Frontal cortex (tissue), 4 donors: ENCODE measurements around the gene LAMB4. TPM values are rescaled to one million over a fixed set of nuclear protein-coding genes. Genes with fewer than 3 reads are reported as not detected.

ENCODE experiments used
- DNase-seq, 2 donors: peaks; one replicate each; pipeline ENCODE4 v3.0.0; 2012; ENCODE audit warnings: low spot score in 2 of 2
- FAIRE-seq: peaks from 2 replicates; lab custom pipeline; 2012; peaks lifted over from hg19 to GRCh38; lab: Jason Lieb, UNC
- total RNA-seq: library from RNA; depleted of rRNA; stranded (reverse); fragments of >200 nt; gene quantifications from one replicate; pipeline ENCODE4 v1.2.3, GENCODE V29; 2014
- donor health status: control.
- donor health status: control.
- donor health status: control.

The LAMB4 gene
- total RNA-seq, 1 donor from 2014 or later, result 0.82 TPM

DNA sequence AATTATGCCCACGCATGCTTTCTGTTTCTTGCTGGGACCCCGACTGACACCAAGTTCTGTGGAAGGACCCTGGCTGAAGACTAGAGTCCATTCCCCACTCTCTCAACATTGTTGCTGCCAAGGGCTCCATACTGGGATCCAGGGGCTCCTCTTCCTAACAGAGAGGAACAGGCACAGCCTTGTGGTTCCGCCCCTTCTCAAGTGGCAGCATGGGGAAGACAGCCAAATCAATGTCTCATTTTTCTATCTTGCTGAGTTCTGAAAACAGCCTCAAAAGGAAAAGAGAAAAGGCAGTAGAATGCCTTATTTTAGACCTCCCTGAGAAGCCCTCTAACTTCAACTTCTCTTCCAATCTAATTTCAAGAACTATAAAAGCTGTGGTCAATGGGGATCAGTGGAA, 103.5 kb downstream of the LAMB4 start:
- DNase-seq, result no peak
- FAIRE-seq, result no peak

DNA sequence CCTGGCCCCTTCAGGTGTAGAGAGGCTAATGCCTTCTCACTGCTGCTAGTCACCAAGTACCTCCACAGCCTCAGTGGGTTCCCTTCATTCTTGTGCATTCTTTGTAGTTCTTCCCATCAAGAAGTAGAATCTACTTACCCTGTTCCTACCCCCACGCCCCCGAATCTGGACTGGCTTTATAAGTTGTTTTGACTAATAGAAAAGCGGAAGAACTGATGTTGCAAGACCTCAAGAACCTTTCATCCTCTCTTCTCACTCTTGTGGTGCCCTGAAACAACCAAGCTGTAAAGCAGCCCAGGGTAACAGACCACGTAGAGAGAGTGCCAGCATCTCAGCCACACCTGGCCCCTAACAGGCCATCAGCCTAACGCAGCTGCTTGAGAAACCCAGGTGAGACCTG, 104.0 kb downstream of the LAMB4 start:
- DNase-seq (no peak), FAIRE-seq (no peak)

DNA sequence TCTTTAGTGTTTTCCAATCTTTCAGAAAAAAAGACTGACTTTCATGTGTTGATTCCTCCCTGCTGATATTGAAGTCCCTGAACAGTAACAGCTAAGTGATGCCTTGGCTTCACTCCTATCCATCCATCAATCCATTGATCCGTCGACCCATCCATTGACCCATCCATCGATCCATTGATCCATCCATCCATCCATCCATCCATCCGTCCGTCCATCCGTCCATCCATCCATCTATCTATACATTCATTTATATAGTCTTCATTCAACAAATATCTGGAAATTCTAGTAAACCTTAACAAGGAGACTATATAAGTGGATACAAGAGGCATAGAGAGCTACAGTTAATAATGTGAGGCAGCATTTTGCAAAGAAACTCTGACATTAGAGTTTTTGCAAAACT, 105.6 kb downstream of the LAMB4 start:
- FAIRE-seq (no peak), DNase-seq (no peak)

DNA sequence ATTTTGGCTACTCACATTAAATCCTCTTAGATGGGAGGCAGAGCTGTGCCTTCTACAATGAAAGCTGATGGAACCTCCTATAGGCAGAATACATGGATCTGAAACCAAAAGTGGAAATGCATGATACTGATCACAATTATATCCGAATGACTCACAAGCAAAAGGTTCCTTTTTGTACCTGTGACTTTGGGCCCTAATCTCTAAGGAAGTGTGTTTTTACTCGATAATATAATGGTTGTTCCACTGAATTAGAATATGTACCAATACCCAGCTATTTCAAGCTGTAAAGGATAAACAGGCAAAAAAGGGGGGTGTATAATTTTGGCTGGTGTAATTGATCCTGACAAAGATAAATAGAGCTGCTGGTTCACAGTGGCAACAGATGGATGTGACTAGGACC, 109.6 kb downstream of the LAMB4 start:
- FAIRE-seq, result no peak
- DNase-seq, result no peak

DNA sequence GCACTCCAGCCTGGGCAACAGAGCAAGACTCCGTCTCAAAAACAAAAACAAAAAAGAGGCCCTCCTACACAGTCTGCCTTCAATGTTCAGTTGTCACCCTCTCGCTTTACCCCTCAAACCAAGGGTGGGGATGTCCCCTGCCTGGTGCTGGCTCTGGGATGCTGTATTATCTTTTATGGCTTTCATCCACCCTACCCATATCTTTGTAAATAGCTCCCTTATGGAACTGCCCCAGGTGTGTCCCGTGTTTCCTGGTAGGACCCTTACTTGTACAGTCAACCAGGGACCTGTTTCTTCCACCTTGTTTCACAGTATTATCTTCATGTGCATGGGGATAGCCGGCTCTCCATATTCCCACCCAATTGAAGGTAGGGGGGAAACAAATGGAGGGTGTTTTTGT, 111.5 kb downstream of the LAMB4 start:
- DNase-seq, result no peak
- FAIRE-seq, result no peak

DNA sequence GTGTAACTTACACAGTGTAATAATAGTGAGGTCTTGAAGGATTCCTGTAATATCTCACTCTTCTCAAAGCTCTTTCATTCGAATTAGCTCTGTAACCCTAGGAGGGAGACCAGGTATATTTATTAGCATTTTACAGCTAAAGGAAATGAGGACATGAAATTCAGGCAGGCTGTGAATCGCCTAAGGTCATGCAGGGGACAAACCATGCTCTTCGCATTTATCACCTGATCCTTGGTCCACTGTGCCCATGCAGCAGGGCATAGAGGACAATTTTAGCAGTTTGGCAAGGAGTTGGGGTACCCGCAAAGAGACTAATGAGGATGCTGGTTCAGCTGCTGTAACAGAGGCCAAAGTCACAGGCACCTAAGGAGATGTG, 112.4 kb downstream of the LAMB4 start:
- DNase-seq (no peak), FAIRE-seq (no peak)

DNA sequence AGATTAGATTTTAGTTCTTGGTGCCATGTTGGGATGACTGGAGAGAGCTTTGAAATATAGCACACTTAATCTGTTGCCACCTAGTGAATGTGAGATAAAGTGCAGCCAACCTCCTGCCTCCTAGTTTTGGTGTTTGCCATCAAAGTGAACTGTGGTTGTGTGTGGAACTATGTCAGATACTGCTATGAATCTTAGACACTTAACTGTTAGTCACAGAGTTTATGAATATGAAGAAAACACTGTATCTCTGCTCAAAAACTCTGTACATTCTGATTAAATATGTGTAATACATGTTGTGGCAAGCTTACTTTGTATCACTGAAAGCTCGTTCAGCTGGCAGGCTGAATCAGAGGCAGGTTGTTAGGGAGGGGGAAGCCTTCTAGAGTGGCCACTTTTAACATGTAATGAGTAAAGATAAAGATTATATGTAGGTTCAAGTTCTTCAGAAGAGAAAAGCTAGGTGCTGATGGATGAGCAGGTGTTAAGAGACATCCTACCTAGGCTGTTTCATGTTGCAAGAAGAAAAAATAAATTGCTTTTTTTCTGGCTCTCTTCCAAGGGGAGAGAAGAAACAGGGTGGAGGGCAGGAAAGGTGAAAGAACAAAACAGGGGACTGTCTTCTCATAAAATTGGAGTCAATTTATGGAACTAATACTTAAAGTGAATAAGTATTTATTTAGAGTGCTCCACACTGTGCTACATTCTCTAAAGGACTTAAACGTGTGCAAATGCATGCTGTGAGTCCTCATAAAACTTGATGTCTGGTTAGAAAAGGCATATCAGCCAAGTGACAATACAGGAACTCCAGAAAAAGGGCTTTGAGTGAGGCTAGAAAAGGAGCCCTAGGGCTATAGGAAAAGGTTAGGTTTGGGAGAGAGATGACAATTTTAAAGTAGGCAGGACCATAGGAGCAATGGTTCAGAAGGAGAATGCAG, 113.1 kb downstream of the LAMB4 start:
- FAIRE-seq (no peak), DNase-seq (no peak)

DNA sequence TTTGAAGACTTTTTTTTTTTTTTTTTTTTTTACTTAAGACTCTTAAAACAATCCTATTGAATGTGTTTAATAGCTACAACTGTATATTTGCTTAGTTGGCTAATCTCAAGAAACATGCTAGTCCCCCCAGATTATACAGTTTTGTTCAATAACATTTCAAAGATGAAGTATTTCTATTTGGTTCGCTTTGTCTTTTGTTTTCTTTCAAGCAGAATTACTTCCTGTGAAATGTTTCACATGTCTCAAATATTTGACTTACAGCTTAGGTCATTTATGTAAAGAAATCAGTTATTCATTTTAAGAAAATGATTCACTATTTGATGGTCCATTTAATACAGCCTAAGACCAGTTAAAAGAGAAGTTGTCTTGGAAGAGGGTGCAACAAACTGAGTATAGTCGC, 114.4 kb downstream of the LAMB4 start:
- DNase-seq (no peak), FAIRE-seq (no peak)

DNA sequence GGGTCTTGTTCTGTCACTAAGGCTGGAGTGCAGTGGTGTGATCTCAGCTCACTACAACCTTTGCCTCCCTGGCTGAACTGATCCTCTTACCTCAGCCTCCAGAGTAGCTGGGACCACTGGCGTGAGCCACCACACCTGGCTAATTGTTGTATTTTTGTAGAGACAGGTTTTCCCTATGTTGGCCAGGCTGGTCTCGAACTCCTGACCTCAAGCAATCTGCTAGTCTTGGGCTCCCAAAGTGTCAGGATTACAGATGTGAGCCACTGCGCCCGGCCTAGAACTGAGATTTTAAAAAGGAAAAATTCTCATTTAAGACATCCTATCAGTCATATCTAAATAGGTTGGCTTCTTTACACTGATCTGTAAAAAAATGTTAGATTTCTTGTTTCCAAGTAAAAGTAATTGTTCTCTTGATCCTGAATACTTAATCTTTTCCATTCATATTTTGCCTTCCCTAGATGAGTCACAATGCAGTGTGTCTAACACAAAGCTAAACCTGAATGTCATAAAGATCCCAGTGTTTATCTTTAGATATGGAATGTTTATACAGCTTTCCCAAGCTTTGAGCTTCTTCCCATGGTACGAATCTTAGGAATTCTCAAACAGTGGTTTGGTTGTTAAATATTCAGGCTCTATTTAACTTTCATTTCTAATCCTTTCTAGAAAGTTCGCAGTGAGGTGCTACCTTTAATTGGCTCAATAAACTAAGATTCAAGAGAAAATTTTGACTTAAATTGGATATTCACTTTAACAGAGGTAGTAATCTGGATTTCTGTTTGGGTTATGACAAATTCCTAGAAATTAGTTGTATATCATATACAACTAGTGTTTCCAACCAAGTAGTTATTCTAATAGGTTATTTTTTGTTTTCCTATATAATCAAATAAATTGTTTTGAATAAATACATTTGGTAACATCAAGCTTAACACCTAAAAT, 115.1 kb downstream of the LAMB4 start:
- FAIRE-seq, result no peak
- DNase-seq, result no peak

DNA sequence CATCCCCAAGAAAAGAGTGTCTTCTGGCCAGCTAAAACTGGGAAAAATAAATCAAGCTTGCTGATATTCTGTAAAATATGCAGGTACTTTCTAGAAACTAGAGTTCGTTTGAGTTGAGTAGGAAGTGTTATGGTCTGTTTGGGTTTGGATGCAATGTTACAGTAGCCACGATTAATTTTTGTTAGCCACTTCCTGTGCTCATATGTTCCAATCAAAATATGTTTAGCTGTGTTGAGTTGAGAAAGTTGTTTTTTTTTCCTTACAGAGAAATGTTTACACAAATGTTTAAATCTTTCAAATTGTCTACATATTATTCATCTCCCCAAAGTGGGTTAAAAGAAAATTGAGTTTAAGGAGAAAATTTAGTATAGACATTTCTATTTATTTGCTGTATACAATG, 115.9 kb downstream of the LAMB4 start:
- DNase-seq (no peak), FAIRE-seq (no peak)

DNA sequence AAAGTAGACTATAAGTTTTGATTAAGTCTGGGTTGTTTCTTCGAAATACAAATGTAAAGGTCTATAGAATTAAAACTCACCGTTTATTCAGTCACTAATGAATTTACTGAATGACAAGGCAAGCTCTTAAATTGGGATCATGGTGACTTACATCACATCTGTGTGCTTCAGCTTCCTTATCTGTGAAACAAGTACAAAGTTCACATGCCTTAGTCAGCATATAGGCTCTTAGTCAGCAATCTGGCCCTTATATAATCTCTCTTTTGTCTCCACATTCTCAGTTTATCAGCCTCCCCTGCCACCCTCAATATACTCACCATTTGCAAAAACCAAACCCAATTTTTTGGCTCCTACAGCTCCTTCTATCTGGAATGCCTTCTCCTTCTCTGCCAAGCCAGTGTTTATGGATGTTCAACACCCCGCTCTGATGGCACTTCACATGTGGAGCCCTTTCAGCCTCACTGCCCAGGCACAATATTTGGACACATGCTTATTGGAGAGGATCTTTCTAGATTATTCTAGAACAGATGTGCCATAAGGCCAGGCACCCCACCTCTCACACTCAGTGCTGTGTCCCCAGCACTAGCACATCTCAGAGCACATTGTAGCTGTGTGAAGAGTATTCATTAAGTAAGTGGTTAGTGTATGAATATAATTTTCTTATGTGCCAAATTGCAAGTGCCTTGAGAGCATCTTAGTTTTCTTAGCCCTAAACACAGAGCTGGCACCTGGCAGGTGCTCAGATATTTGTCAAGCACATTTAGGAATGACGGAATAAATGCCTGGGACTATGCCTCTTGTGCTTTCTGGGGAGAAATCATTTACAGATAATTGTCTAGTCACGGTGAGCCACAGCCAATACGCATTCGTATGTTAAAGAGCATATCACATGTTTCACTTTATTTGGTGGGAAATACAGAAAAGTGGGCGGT, 117.4 kb downstream of the LAMB4 start:
- no peak for FAIRE-seq
- DNase-seq, result no peak

DNA sequence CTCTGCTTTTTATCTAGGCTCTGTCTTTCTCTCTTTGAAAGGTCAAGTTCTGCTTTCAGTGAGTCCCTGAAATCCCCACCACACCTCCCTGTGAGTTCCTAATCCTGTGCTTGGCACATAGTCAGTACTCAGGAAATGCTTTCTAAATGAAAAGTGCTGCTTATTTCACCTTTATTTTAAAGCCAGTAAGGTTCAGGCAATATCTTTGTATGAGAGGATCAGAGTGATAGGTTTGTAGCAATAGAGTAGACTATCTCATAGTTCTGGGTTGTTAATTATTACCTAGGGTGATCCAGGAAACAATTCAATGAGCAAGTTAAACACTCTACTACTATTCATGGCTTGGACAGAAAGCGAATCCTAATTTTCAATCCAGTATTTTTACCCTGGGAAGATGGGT, 119.8 kb downstream of the LAMB4 start:
- DNase-seq (no peak), FAIRE-seq (no peak)

DNA sequence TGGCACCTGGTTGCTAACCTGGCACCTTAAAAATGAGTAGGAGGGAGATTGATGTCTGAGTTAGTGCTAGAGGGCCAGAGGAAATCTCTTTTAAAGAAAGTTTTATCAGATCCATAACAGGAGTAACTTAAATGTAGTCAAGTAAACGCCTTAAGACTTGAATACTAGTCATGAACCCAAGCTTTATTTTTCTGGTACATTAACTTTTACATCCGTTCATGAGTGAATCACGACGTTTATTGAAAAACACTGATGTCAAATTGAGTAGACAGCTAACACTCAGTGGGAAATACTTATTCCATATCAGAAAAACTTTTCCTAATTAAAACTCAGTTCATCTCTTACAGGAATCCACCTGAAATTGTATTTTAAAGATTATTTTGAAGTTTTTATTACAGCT, 120.3 kb downstream of the LAMB4 start:
- FAIRE-seq, result no peak
- no peak for DNase-seq

DNA sequence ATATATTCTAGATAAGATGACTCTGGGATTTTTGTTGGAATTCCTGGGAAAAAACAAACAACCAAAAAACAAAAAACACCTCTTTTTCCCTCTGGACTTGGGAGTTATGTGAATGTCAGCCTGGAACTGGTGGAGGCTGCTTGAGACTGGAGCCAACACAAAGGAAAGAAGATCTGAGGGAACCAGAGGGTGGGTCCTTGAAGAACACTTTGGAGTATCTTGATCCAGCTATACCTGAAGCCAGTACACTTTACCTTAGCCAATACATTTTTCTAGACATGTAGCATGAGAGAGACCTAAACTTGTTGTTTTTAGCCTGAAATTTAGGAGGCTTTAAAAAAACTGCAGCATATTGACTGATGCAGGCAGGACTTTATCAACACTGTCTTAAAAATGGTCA, 121.3 kb downstream of the LAMB4 start:
- DNase-seq (no peak), FAIRE-seq (no peak)

DNA sequence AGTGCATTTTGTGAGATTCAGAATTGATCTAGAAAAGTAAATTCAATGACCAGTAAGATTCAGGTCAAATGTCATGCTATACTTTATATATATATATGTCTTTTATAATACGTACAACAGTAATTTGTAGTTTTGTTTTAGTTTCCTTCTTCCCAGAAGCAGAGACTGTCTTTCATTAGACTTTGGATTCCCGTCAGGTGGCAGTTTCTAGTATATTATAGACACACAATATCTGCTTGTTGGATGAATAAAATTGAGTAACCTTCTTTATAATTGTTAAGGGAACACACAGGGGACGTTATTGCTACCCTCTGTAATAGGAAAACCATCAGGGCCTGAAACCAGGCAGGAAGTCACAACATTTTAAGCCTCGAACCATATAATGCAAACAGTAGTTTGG, 121.9 kb downstream of the LAMB4 start:
- DNase-seq (no peak), FAIRE-seq (no peak)

DNA sequence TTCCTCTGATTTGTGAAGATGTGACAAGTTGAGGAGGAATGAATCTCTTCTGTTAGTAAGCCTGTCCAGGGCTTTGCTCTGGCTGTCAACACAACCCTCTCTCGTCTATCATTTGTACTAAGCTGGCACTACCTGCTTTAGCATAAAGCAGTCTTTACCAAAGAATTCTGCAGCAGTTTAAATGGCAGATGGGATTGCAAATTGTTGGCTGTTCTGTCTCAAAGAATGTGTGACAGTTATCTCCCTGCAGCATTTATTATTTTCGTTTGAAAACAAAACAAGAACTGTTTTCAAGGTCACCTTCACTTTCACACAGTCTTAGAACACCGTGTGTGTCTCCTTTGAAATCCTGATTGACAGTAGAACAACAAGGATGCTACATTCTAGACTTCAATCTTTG, 122.4 kb downstream of the LAMB4 start:
- FAIRE-seq (no peak), DNase-seq (no peak)

DNA sequence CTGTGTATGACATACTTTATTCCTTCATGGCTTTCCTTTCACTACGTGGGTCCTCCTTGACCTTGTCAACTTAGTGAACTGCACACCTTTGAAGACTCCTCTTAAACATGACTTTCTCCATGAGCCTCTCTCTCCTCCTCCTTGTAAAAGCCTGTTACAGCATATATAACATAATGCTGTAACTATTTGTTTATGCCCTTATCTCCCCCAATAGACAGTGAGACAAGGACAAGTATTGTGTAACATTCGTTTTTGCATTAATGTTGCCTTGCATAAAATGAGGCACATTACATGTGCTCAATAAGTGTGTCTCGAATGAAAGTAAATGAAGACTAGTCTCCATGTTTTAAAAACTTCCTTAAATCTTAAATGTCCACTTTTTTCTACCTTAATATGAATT, 122.9 kb downstream of the LAMB4 start:
- no peak for DNase-seq
- FAIRE-seq, result no peak

DNA sequence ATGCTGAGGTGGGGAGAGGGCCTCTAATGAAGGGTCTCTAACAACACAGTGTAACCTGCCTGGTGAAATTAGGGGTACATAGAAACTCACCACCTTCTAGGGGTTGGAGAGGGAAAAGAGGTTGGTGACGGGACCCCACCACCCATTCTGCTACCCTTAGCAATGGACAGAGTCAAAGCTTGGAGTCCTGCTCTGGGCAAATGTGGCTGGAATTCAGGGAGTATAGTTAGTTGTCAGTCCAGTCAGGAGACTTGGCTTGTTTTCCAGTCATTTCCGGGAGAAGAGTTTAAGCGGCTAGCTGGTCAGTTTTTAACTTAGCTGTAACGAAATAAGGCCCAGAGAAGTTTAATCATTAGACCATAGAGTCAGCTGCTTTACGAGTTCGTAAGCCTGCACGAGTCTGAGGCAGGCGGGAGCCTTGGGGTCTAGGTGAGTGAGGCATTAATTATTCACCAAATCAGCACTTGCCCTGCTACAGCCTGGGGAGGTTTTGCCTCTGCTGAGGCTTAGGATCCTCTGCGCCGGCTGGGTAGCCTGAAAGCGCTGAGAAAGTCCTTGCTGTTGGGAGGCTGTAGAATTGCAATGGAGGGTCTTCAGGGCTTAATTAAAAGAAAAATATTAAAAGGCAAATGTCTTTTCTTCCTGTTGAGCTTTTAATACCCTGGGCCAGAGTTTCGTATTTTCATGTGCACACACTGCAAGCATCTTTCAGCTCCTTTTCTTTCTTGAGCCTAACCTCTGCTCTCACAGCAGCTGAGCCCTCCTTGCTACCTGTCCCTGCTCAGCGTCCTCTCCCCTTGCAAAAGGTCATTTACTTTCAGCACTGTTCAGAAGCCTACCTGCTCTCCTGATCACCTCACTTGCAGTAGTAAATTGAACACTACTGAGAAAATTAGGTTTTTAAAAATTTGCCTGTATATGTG, 125.7 kb downstream of the LAMB4 start:
- DNase-seq (no peak), FAIRE-seq (no peak)

DNA sequence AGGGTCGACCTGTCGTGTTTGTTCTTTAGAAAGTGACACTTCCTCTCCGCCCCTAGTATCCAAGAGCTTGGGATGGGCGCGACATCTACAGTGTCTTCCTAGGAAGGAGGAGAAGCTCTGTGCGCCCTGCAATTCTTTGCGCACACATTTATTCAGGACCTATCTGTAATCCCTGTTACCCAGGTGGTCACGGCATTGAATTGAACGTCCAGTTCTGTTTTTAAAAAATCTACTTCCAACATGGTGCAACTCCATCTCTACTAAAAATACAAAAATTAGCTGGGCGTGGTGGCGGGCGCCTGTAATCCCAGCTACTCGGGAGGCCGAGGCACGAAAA, 126.6 kb downstream of the LAMB4 start:
- FAIRE-seq (no peak), DNase-seq (no peak)
